SH-SY5Y (cell line): ENCODE data around the gene SERPIND1.

ENCODE experiments used
- GATA2 ChIP-seq: IDR thresholded peaks from 2 replicates; pipeline ENCODE4 v1.6.1; 2011; ENCODE audit warnings: mild to moderate bottlenecking, low read depth, low read length
- GATA3 ChIP-seq: IDR thresholded peaks from 2 replicates; pipeline ENCODE4 v1.6.1; 2011; ENCODE audit warnings: low read depth, mild to moderate bottlenecking, low read length, moderate library complexity

Gene SERPIND1

GRCh38 chr22:20807315-20807752, 33.4 kb downstream of the SERPIND1 start:
- no peak for TF ChIP-seq GATA3
- TF ChIP-seq GATA2: no peak

GRCh38 chr22:20808844-20809243, 34.9 kb downstream of the SERPIND1 start:
- no peak for TF ChIP-seq GATA2
- no peak for TF ChIP-seq GATA3

- TF ChIP-seq GATA3: no peak
Measured at GRCh38 chr22:20809538-20810185, 35.7 kb downstream of the SERPIND1 start.

- TF ChIP-seq GATA2: no peak
Measured at GRCh38 chr22:20810645-20811044, 36.7 kb downstream of the SERPIND1 start.

GRCh38 chr22:20811171-20811570, 37.3 kb downstream of the SERPIND1 start:
- no peak for TF ChIP-seq GATA2
- no peak for TF ChIP-seq GATA3

GRCh38 chr22:20811971-20812660, 38.2 kb downstream of the SERPIND1 start:
- TF ChIP-seq GATA2: no peak
- TF ChIP-seq GATA3: no peak

- TF ChIP-seq GATA3 (no peak), GATA2 (no peak)
Measured at GRCh38 chr22:20813056-20813455, 39.1 kb downstream of the SERPIND1 start.

GRCh38 chr22:20814221-20814808, 40.4 kb downstream of the SERPIND1 start:
- TF ChIP-seq GATA2 (no peak), GATA3 (no peak)

- TF ChIP-seq GATA2: no peak
- no peak for TF ChIP-seq GATA3
Measured at GRCh38 chr22:20815477-20816050, 41.7 kb downstream of the SERPIND1 start.

- TF ChIP-seq GATA3 (no peak), GATA2 (no peak)
Measured at GRCh38 chr22:20816559-20816958, 42.6 kb downstream of the SERPIND1 start.

- TF ChIP-seq GATA3 (no peak), GATA2 (no peak)
Measured at GRCh38 chr22:20818471-20818870, 44.6 kb downstream of the SERPIND1 start.

- TF ChIP-seq GATA2 (no peak), GATA3 (no peak)
Measured at GRCh38 chr22:20819471-20819870, 45.6 kb downstream of the SERPIND1 start.

GRCh38 chr22:20822240-20822639, 48.3 kb downstream of the SERPIND1 start:
- TF ChIP-seq GATA3: no peak
- TF ChIP-seq GATA2: no peak

GRCh38 chr22:20823264-20823663, 49.4 kb downstream of the SERPIND1 start:
- TF ChIP-seq GATA2 (no peak), GATA3 (no peak)

- TF ChIP-seq GATA3 (no peak), GATA2 (no peak)
Measured at GRCh38 chr22:20825624-20826023, 51.7 kb downstream of the SERPIND1 start.
